ENCODE data around the gene SLC4A3.

The SLC4A3 gene

GRCh38 chr2:219631904-219632759, 4.7 kb downstream of the SLC4A3 start:
- H3K4me3 ChIP-seq (ENCODE audit: control insufficient read depth in 1 of 7, extremely low read depth in 1 of 7, insufficient read depth in 4 of 7, low read depth in 2 of 7, low read length in 6 of 7): no peak overlapping the region
- H3K27ac ChIP-seq (ENCODE audit: insufficient read depth in 1 of 2, low read depth in 1 of 2, low read length in 2 of 2, poor library complexity in 1 of 2, severe bottlenecking in 2 of 2): no peak overlapping the region
- H3K4me1 ChIP-seq (ENCODE audit: control extremely low read depth in 1 of 4, control insufficient read depth in 4 of 4, insufficient read depth in 4 of 4, low read length in 3 of 4): peaks cover 0 to 23% (median 19%) of the 10 kb centered on the region in 4 experiments
- no peaks in the 10 kb centered on the region for H3K9me3 ChIP-seq (ENCODE audit: control extremely low read depth in 1 of 5, control insufficient read depth in 4 of 5, insufficient read depth in 2 of 5, low read depth in 1 of 5, low read length in 4 of 5)
- 91% methylated on average over 28 of the region's 34 CpGs for WGBS (ENCODE audit: insufficient coverage)
- no peaks in the 10 kb centered on the region for H3K36me3 ChIP-seq (ENCODE audit: control insufficient read depth in 4 of 4, insufficient read depth in 4 of 4, low read length in 3 of 4)
- no peak for DNase-seq
- ChIA-PET CTCF (interaction anchor here (0.7 to 8.0 kb wide), 6 partner anchors 10 to 112 kb away, joined by 3 to 45 read pairs (median 4); no protein-coding TSS in a partner anchor), POLR2A (no interaction called here)
- peaks cover 0 to 19% (median 2%) of the 10 kb centered on the region in 5 experiments for H3K27me3 ChIP-seq (replicated peaks in 2 of 5; ENCODE audit: control insufficient read depth in 4 of 5, insufficient read depth in 5 of 5, low read length in 4 of 5)

- POLR2A ChIA-PET: no interaction called here
These were observed 5.3 kb downstream of the SLC4A3 start for GRCh38 chr2:219632760-219633105.

GRCh38 chr2:219633276-219634065, 6.0 kb downstream of the SLC4A3 start:
- DNase-seq: no peak
- Histone ChIP-seq H3K36me3 (ENCODE audit: control insufficient read depth in 4 of 4, insufficient read depth in 4 of 4, low read length in 3 of 4) (no peaks in the 10 kb centered on the region), H3K4me1 (ENCODE audit: control extremely low read depth in 1 of 4, control insufficient read depth in 4 of 4, insufficient read depth in 4 of 4, low read length in 3 of 4) (peaks cover 0 to 11% (median 10%) of the 10 kb centered on the region in 4 experiments), H3K27me3 (replicated peaks in 2 of 5; ENCODE audit: control insufficient read depth in 4 of 5, insufficient read depth in 5 of 5, low read length in 4 of 5) (peaks cover 0 to 9% (median 0%) of the 10 kb centered on the region in 5 experiments), H3K27ac (ENCODE audit: insufficient read depth in 1 of 2, low read depth in 1 of 2, low read length in 2 of 2, poor library complexity in 1 of 2, severe bottlenecking in 2 of 2) (no peak overlapping the region), H3K4me3 (ENCODE audit: control insufficient read depth in 1 of 7, extremely low read depth in 1 of 7, insufficient read depth in 4 of 7, low read depth in 2 of 7, low read length in 6 of 7) (no peak overlapping the region), H3K9me3 (ENCODE audit: control extremely low read depth in 1 of 5, control insufficient read depth in 4 of 5, insufficient read depth in 2 of 5, low read depth in 1 of 5, low read length in 4 of 5) (no peaks in the 10 kb centered on the region)
- ChIA-PET CTCF (interaction anchor here (1.2 to 8.0 kb wide), 3 partner anchors 8 to 91 kb away, joined by 3 to 45 read pairs (median 3); no protein-coding TSS in a partner anchor), POLR2A (no interaction called here)
- 95% methylated on average over 20 of the region's 22 CpGs for WGBS (ENCODE audit: insufficient coverage)

More at GRCh38 chr2:219632760-219633105, 5.3 kb downstream of the SLC4A3 start:
- no peaks in the 10 kb centered on the region for H3K9me3 ChIP-seq (ENCODE audit: control extremely low read depth in 1 of 5, control insufficient read depth in 4 of 5, insufficient read depth in 2 of 5, low read depth in 1 of 5, low read length in 4 of 5)
- no peak overlapping the region for H3K4me3 ChIP-seq (ENCODE audit: control insufficient read depth in 1 of 7, extremely low read depth in 1 of 7, insufficient read depth in 4 of 7, low read depth in 2 of 7, low read length in 6 of 7)
- CTCF ChIA-PET: interaction anchor here (0.7 to 8.0 kb wide), 4 partner anchors 9 to 112 kb away, joined by 3 to 45 read pairs (median 3); no protein-coding TSS in a partner anchor
- H3K4me1 ChIP-seq (ENCODE audit: control extremely low read depth in 1 of 4, control insufficient read depth in 4 of 4, insufficient read depth in 4 of 4, low read length in 3 of 4): peaks cover 0 to 19% (median 17%) of the 10 kb centered on the region in 4 experiments
- H3K27me3 ChIP-seq (replicated peaks in 2 of 5; ENCODE audit: control insufficient read depth in 4 of 5, insufficient read depth in 5 of 5, low read length in 4 of 5): peaks cover 0 to 17% (median 2%) of the 10 kb centered on the region in 5 experiments
- 98% methylated on average over 6 of the region's 8 CpGs for WGBS (ENCODE audit: insufficient coverage)
- DNase-seq: no peak
- no peaks in the 10 kb centered on the region for H3K36me3 ChIP-seq (ENCODE audit: control insufficient read depth in 4 of 4, insufficient read depth in 4 of 4, low read length in 3 of 4)
- H3K27ac ChIP-seq (ENCODE audit: insufficient read depth in 1 of 2, low read depth in 1 of 2, low read length in 2 of 2, poor library complexity in 1 of 2, severe bottlenecking in 2 of 2): no peak overlapping the region

- CTCF ChIA-PET: interaction anchor here (0.9 kb wide), 1 partner anchor 8 kb away, joined by 3 read pairs; no protein-coding TSS in a partner anchor
- Histone ChIP-seq H3K36me3 (ENCODE audit: control insufficient read depth in 4 of 4, insufficient read depth in 4 of 4, low read length in 3 of 4) (no peaks in the 10 kb centered on the region), H3K27me3 (replicated peaks in 2 of 5; ENCODE audit: control insufficient read depth in 4 of 5, insufficient read depth in 5 of 5, low read length in 4 of 5) (peaks cover 0 to 4% (median 0%) of the 10 kb centered on the region in 5 experiments), H3K9me3 (ENCODE audit: control extremely low read depth in 1 of 5, control insufficient read depth in 4 of 5, insufficient read depth in 2 of 5, low read depth in 1 of 5, low read length in 4 of 5) (no peaks in the 10 kb centered on the region), H3K4me1 (ENCODE audit: control extremely low read depth in 1 of 4, control insufficient read depth in 4 of 4, insufficient read depth in 4 of 4, low read length in 3 of 4) (peaks cover 0 to 3% (median 1%) of the 10 kb centered on the region in 4 experiments), H3K4me3 (ENCODE audit: control insufficient read depth in 1 of 7, extremely low read depth in 1 of 7, insufficient read depth in 4 of 7, low read depth in 2 of 7, low read length in 6 of 7) (no peak overlapping the region), H3K27ac (ENCODE audit: insufficient read depth in 1 of 2, low read depth in 1 of 2, low read length in 2 of 2, poor library complexity in 1 of 2, severe bottlenecking in 2 of 2) (no peak overlapping the region)
- POLR2A ChIA-PET: no interaction called here
- WGBS (ENCODE audit: insufficient coverage): 95% methylated on average over 13 of the region's 15 CpGs
- DNase-seq: no peak
These were observed 6.9 kb downstream of the SLC4A3 start for GRCh38 chr2:219634171-219634940.

- Histone ChIP-seq H3K27me3 (replicated peaks in 2 of 5; ENCODE audit: control insufficient read depth in 4 of 5, insufficient read depth in 5 of 5, low read length in 4 of 5) (peaks cover 0 to 4% (median 0%) of the 10 kb centered on the region in 5 experiments), H3K9me3 (ENCODE audit: control extremely low read depth in 1 of 5, control insufficient read depth in 4 of 5, insufficient read depth in 2 of 5, low read depth in 1 of 5, low read length in 4 of 5) (no peaks in the 10 kb centered on the region), H3K4me3 (ENCODE audit: control insufficient read depth in 1 of 7, extremely low read depth in 1 of 7, insufficient read depth in 4 of 7, low read depth in 2 of 7, low read length in 6 of 7) (no peak overlapping the region), H3K4me1 (ENCODE audit: control extremely low read depth in 1 of 4, control insufficient read depth in 4 of 4, insufficient read depth in 4 of 4, low read length in 3 of 4) (no peaks in the 10 kb centered on the region), H3K36me3 (ENCODE audit: control insufficient read depth in 4 of 4, insufficient read depth in 4 of 4, low read length in 3 of 4) (no peaks in the 10 kb centered on the region), H3K27ac (ENCODE audit: insufficient read depth in 1 of 2, low read depth in 1 of 2, low read length in 2 of 2, poor library complexity in 1 of 2, severe bottlenecking in 2 of 2) (no peak overlapping the region)
- no peak for DNase-seq
- POLR2A ChIA-PET: no interaction called here
- CTCF ChIA-PET: interaction anchor here (0.9 to 1.8 kb wide), 2 partner anchors 9 to 94 kb away, joined by 3 to 9 read pairs; no protein-coding TSS in a partner anchor
- WGBS (ENCODE audit: insufficient coverage): 96% methylated on average over 18 of the region's 22 CpGs
These were observed 7.7 kb downstream of the SLC4A3 start for GRCh38 chr2:219634951-219635751.
